GM12874 (cell line): ENCODE measurements around the gene SAP30.

ENCODE experiments used
- TF ChIP-seq, protein P1 (sequence below): IDR thresholded peaks from 2 replicates; pipeline ENCODE4 v1.5.1; 2011; ENCODE audit warnings: low read depth, mild to moderate bottlenecking, control low read depth, low read length, moderate library complexity; ENCODE audit not compliant: insufficient read depth

SAP30 gene

DNA sequence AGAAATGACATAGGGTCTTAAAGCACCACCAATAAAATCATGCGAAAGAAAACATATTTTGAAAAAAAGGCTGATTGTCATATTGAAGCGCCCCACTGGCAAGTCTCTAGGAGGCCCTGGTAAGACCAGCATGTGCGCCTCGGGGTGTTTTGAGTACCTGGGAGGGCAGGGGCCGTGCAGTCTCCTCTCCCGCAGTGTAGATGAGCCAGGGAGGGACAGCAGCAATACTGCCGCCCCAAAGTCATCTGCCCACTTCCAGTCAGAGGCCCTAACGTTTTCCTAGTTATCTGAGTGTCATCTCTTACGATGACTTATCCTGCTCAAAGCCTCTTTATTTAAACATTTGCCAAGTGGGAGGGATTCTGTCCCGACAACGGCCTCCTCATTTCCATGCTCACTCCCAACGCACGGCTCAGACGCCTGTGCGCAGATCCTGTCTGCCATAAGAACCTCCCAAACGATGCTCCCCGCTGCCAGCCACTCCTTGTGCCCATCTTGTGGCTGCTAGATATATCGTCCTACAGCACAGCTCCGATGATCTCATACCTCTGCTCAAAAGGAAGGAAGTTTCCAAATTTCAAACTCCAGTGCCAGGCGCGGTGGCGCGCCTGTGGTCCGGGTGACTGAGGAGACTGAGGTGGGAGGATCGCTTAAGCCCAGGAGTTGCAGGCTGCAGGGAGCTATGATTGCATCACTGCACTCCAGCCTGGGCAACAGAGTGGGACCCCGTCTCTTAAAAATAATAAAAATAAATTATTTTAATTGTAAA, 45.3 kb downstream of the SAP30 start:
- TF ChIP-seq, protein P1, sequence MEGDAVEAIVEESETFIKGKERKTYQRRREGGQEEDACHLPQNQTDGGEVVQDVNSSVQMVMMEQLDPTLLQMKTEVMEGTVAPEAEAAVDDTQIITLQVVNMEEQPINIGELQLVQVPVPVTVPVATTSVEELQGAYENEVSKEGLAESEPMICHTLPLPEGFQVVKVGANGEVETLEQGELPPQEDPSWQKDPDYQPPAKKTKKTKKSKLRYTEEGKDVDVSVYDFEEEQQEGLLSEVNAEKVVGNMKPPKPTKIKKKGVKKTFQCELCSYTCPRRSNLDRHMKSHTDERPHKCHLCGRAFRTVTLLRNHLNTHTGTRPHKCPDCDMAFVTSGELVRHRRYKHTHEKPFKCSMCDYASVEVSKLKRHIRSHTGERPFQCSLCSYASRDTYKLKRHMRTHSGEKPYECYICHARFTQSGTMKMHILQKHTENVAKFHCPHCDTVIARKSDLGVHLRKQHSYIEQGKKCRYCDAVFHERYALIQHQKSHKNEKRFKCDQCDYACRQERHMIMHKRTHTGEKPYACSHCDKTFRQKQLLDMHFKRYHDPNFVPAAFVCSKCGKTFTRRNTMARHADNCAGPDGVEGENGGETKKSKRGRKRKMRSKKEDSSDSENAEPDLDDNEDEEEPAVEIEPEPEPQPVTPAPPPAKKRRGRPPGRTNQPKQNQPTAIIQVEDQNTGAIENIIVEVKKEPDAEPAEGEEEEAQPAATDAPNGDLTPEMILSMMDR = no peak

DNA sequence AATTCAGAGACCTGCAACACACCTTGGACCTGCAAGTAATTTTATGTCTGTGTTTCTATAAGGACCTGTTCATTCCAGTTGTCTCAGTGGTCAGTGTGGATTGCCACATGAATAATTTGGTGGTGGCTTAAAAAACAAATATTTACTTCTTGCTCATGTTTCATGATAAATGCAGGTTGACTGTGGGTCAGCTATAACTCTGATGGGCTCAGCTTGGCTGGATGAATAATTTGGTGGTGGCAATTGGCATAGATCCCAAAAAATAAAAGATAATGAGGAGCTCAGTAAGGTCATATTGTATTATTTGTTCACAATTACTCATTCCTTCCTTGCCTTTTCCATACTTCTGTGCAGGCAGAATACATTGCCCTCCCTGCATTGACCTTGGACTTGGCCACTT, 47.1 kb downstream of the SAP30 start:
- TF ChIP-seq, protein P1 = no peak

DNA sequence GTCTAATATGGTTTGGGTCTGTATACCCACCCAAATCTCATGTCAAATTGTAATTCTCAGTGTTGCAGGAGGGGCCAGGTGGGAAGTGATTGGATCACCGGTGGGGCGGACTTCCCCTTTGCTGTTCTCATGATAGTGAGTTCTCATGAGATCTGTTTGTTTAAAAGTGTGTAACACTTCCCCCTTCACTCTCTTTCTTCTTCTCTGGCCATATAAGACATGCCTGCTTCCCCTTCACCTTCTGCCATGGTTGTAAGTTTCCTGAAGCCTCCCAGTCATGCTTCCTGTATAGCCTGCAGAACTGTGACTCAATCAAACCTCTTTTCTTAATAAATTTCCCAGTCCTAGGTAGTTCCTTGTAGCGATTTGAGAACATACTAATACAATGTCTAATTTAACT, 47.9 kb downstream of the SAP30 start:
- TF ChIP-seq, protein P1 = no peak

DNA sequence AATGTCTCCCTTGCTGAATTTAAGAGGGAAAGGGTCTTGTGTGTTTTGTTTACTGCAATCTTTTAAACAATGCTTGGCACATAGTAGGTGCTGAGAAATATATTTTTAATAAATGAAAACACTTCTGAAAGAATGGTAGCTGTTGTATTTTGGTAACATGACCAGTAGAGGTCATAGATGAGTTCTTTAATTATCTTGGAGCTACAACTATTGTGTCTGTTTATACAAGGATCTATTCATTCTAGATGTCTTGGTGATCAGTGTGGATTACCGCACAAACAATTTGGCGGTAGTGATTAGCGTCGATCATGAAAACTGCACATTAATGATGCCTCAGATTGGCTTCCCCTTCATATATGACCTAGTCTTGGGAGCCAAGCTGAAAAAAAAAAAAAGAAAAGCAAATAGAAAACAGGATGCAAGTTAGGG, 49.6 kb downstream of the SAP30 start:
- TF ChIP-seq, protein P1 = peak; percentile 27; the same call in 1 of the 2 replicates

DNA sequence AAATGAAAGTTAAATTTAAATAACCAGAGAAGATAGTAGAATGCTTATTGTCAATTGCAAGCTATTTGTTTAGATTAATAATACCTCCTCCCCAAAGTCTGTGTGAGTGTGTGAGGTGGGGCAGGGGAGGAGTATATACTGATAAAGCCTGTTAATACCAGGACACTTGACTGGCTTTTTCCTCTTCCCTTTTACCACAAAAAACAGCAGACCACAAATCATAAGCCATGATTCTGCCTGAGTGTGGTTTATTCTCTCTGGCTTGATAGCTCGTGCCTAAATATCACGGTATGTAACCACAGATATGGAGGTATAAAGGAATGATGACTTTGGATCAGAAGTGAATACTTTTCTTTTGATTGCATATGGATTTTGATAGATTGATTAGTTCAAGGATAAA, 50.0 kb downstream of the SAP30 start:
- TF ChIP-seq, protein P1 = no peak

DNA sequence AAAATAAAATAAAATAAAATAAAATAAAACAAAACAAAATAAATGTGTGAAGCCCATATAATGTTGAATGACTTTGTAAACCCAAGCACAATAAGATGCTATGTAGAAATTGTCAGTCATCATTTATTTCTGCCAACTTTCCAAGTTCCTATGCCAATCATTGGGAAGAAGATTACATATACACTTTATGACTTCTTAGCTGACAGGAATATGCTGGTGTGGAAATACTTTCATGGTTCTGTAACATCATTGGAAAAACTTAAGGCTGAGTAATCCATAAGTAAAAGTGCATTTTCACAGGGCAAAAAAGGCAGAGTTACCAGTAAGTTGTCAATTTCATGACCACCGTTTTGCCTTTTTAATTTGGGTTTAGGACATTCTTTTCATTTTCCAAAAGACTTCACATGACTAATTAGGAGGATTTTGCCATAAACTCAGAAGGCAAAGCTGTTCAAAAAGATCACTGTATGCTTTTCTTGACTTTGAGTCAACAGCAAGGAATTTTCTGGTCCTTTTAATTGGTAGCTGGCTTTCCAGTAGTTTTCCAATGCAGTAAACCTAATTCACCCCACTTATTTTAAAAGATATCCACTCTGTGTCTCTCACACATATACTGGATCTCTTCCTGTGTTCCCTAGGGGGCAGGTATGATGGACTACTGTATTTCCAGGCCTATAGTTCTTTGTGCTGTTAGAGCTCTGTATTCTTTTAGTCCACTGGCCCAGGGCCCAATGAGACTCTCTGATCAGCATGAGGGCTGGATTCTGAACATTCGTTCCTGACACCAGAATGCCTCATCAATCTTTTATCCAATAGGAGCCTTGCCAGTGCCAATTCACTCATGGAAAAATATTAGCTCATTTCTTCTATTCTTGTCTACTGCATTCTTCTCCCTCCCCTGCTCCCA, 54.4 kb downstream of the SAP30 start:
- TF ChIP-seq, protein P1 = no peak

DNA sequence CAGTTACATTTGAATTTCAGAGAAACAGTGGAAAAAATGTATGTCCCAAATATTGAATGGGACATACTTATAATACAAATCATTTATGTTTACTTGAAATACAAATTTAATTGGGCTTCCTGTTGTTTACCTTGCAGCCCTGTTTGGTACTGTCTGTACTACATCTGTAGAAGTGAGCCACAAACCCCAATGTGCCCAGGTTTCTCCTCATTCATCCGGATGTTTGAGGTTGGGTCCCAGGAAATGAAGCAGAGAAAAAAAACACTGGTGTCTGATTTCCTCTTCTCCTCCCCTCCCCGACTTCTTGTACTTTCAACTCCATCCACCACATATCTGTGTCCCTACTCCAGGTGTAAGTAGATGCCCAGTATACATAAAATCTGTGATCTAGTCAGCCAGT, 55.3 kb downstream of the SAP30 start:
- TF ChIP-seq, protein P1 = no peak
